Fibroblast of lung (primary cell): Measurements from ENCODE around the gene MGLL. TPM values are rescaled to one million over a fixed set of nuclear protein-coding genes. Genes with fewer than 3 reads are reported as not detected.

Experiments
- DNase-seq, 2 donors: peaks; one replicate each; pipeline versions ENCODE4 v3.0.0 to v3.0.0-alpha.2; 2010; ENCODE audit warnings: low read depth in 2 of 2
- H2AFZ ChIP-seq: 2 replicates; pipeline ENCODE4 v1.5.1; 2012; ENCODE audit warnings: low read length, control low read depth, inconsistent platforms
- H3K27ac ChIP-seq: 2 replicates; pipeline ENCODE4 v1.5.1; 2011; ENCODE audit warnings: low read length, control low read depth; ENCODE audit not compliant: insufficient read depth
- H3K27me3 ChIP-seq: 2 replicates; pipeline ENCODE4 v1.5.1; 2011; ENCODE audit warnings: mild to moderate bottlenecking, low read length; ENCODE audit not compliant: control insufficient read depth, insufficient read depth
- H3K36me3 ChIP-seq: 2 replicates; pipeline ENCODE4 v1.5.1; 2011; ENCODE audit warnings: low read length; ENCODE audit not compliant: control insufficient read depth, insufficient read depth
- H3K4me1 ChIP-seq: 2 replicates; pipeline ENCODE4 v1.5.1; 2011; ENCODE audit warnings: low read length; ENCODE audit not compliant: control insufficient read depth, insufficient read depth; ENCODE audit errors: extremely low read depth
- H3K4me2 ChIP-seq: 2 replicates; pipeline ENCODE4 v1.5.1; 2011; ENCODE audit warnings: low read length, control low read depth; ENCODE audit not compliant: insufficient read depth; ENCODE audit errors: extremely low read depth
- H3K4me3 ChIP-seq, 4 experiments: fragments of 200-600 bp in 1 of 4; sonication (generic) in 1 of 4; replicated peaks in 1 of 4; 2 replicates each; pipeline ENCODE4 v1.5.1; 2011 to 2016; ENCODE audit warnings: low read length in 4 of 4, low read depth in 3 of 4, mild to moderate bottlenecking in 3 of 4, control low read depth in 2 of 4, inconsistent platforms in 1 of 4, mixed read lengths in 1 of 4; ENCODE audit not compliant: insufficient read depth in 1 of 4; ENCODE audit errors: control extremely low read depth in 1 of 4
- H3K79me2 ChIP-seq: 2 replicates; pipeline ENCODE4 v1.5.1; 2012; ENCODE audit warnings: mild to moderate bottlenecking, low read length, inconsistent platforms; ENCODE audit not compliant: control insufficient read depth, insufficient read depth
- H3K9ac ChIP-seq: 2 replicates; pipeline ENCODE4 v1.5.1; 2011; ENCODE audit warnings: mild to moderate bottlenecking, low read length, control low read depth; ENCODE audit not compliant: insufficient read depth
- H3K9me3 ChIP-seq: 2 replicates; pipeline ENCODE4 v1.5.1; 2012; ENCODE audit warnings: low read depth, low read length; ENCODE audit not compliant: control insufficient read depth, insufficient read depth
- H4K20me1 ChIP-seq: 2 replicates; pipeline ENCODE4 v1.5.1; 2011; ENCODE audit warnings: low read length; ENCODE audit not compliant: control insufficient read depth, insufficient read depth; ENCODE audit errors: extremely low read depth
- EZH2 ChIP-seq: IDR thresholded peaks from 2 replicates; pipeline ENCODE4 v1.5.1; 2012; ENCODE audit warnings: low read length, control low read depth, mild to moderate bottlenecking; ENCODE audit errors: missing control alignments
- polyA plus RNA-seq, 2 donors: library from polyadenylated mRNA; depleted of rRNA in 1 of 2; stranded (reverse) in 1 of 2; unstranded in 1 of 2; fragments of >200 nt; gene quantifications; 2 replicates each; pipeline ENCODE4 v1.2.1, GENCODE V29; 2011 to 2012; ENCODE audit warnings: missing spikeins in 1 of 2
- total RNA-seq: library from RNA; depleted of rRNA; stranded (reverse); fragments of >200 nt; gene quantifications from 2 replicates; pipeline ENCODE4 v1.2.1, GENCODE V29; 2014
- TF ChIP-seq, protein P1 (sequence below), 2 donors: IDR thresholded peaks in 1 of 2; conservative IDR thresholded peaks in 1 of 2; 1 replicate in 1 of 2; 2 replicates in 1 of 2; pipeline ENCODE4 v1.5.1; 2011 to 2012; ENCODE audit warnings: low read length in 2 of 2, control low read depth in 1 of 2, inconsistent platforms in 1 of 2, low read depth in 1 of 2, mild to moderate bottlenecking in 1 of 2

The MGLL gene
- total and polyA plus RNA-seq, 2 donors (not counting 1 experiment from before 2014, with no cell fraction given): 60.1 to 122 TPM

- no peaks in the 10 kb centered on the region for H3K27me3 ChIP-seq
- H4K20me1 ChIP-seq: no peaks in the 10 kb centered on the region
- DNase-seq: peak in 1 of 2 donors; percentile 45
- peaks cover 25% of the 10 kb centered on the region for H3K79me2 ChIP-seq
- H3K4me1 ChIP-seq: peaks cover 25% of the 10 kb centered on the region
- no peak overlapping the region for H3K9ac ChIP-seq
- H3K4me3 ChIP-seq: no peak overlapping the region
- H3K9me3 ChIP-seq: no peaks in the 10 kb centered on the region
- H3K27ac ChIP-seq: no peak overlapping the region
- TF ChIP-seq, protein P1, sequence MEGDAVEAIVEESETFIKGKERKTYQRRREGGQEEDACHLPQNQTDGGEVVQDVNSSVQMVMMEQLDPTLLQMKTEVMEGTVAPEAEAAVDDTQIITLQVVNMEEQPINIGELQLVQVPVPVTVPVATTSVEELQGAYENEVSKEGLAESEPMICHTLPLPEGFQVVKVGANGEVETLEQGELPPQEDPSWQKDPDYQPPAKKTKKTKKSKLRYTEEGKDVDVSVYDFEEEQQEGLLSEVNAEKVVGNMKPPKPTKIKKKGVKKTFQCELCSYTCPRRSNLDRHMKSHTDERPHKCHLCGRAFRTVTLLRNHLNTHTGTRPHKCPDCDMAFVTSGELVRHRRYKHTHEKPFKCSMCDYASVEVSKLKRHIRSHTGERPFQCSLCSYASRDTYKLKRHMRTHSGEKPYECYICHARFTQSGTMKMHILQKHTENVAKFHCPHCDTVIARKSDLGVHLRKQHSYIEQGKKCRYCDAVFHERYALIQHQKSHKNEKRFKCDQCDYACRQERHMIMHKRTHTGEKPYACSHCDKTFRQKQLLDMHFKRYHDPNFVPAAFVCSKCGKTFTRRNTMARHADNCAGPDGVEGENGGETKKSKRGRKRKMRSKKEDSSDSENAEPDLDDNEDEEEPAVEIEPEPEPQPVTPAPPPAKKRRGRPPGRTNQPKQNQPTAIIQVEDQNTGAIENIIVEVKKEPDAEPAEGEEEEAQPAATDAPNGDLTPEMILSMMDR (conservative IDR thresholded peaks at IDR 0.05 in 1 of 2, IDR thresholded peaks at IDR 0.05 in 1 of 2; ENCODE audit: low read depth in 1 of 2, low read length in 2 of 2): no peak
- TF ChIP-seq EZH2: no peak
- H3K4me2 ChIP-seq: no peak overlapping the region
- H2AFZ ChIP-seq: no peak overlapping the region
- peaks cover 5% of the 10 kb centered on the region for H3K36me3 ChIP-seq
These were observed 60.1 kb downstream of the MGLL start for GRCh38 chr3:127762077-127762786.

DNA sequence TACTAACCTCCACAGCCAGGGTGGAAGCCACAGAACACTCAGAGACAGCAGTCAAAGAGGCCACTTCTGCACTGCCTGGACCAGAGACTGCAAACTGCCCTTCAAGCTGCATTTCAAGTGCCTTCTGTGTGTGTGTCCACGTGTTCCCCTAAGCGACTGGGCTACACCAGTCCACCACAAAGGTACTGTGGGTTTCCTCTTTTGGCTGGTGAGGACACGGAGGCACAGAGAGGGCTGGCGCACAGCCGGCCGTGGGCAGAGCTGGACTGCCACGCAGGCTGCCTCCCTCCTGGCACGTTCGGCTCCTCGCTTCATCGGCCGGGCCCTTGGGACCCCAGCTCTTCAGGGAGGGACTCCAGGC lies 60.9 kb downstream of the MGLL start:
- H3K27me3 ChIP-seq: no peaks in the 10 kb centered on the region
- TF ChIP-seq EZH2: no peak
- TF ChIP-seq, protein P1 (conservative IDR thresholded peaks at IDR 0.05 in 1 of 2, IDR thresholded peaks at IDR 0.05 in 1 of 2; ENCODE audit: low read depth in 1 of 2, low read length in 2 of 2): no peak
- DNase-seq: no peak
- no peaks in the 10 kb centered on the region for H3K9me3 ChIP-seq
- H3K4me1 ChIP-seq: peaks cover 25% of the 10 kb centered on the region
- H3K9ac ChIP-seq: no peak overlapping the region
- H4K20me1 ChIP-seq: no peaks in the 10 kb centered on the region
- H2AFZ ChIP-seq: no peak overlapping the region
- H3K4me2 ChIP-seq: no peak overlapping the region
- H3K79me2 ChIP-seq: peaks cover 20% of the 10 kb centered on the region
- H3K27ac ChIP-seq: no peak overlapping the region
- no peak overlapping the region for H3K4me3 ChIP-seq
- peaks cover 5% of the 10 kb centered on the region for H3K36me3 ChIP-seq

DNA sequence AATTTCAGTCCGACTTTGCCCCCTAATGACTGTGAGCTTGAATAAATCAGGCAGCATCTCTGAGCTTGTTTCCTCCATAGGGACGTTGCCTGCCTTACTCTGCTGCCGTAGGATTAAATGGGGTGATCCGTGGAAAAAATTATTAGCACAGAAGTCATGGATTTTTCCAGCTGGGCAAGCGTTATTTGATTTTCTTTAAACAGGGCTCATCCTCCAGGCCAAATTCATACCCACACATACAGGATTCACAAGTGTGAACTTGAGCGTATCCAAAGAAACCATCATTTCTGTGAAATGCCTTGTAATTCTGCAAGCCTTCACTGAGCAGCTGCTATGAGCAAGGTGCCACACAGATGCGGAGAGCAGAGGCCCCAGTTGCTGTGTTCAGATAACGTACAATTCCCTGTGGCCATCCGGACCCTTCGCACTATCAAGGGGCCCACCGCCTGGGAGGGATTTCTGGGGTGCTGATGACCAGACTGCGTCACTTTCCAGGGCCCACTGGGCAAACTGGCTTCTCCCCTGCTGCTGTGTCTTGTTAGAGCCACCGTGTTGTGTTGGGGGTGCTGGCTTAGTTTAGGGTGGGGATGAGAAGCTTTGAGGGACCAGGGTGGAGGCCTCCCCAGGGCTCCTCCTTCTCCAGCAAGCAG lies 61.4 kb downstream of the MGLL start:
- no peaks in the 10 kb centered on the region for H3K27me3 ChIP-seq
- H3K27ac ChIP-seq: no peak overlapping the region
- TF ChIP-seq EZH2: no peak
- TF ChIP-seq, protein P1 (conservative IDR thresholded peaks at IDR 0.05 in 1 of 2, IDR thresholded peaks at IDR 0.05 in 1 of 2; ENCODE audit: low read depth in 1 of 2, low read length in 2 of 2): no peak
- no peak overlapping the region for H3K9ac ChIP-seq
- H3K4me1 ChIP-seq: peaks cover 25% of the 10 kb centered on the region
- no peak overlapping the region for H3K4me2 ChIP-seq
- H4K20me1 ChIP-seq: no peaks in the 10 kb centered on the region
- no peak overlapping the region for H3K4me3 ChIP-seq
- DNase-seq: no peak
- H3K9me3 ChIP-seq: no peaks in the 10 kb centered on the region
- peaks cover 5% of the 10 kb centered on the region for H3K36me3 ChIP-seq
- no peak overlapping the region for H2AFZ ChIP-seq
- H3K79me2 ChIP-seq: peaks cover 18% of the 10 kb centered on the region
